T-helper 2 cell (primary cell): ENCODE measurements around the gene SEPTIN11.

Experiments
- DNase-seq, 5 experiments: peaks; one replicate each; pipeline versions ENCODE4 v3.0.0 to v3.0.0-alpha.2; 2012 to 2022
- total RNA-seq, 2 donors: gene quantifications; one replicate each; lab custom pipeline; 2026; lab: John Stamatoyannopoulos, UW

The SEPTIN11 gene
- total RNA-seq, result 52.9 to 59.9 reads per million in 2 donors

DNA sequence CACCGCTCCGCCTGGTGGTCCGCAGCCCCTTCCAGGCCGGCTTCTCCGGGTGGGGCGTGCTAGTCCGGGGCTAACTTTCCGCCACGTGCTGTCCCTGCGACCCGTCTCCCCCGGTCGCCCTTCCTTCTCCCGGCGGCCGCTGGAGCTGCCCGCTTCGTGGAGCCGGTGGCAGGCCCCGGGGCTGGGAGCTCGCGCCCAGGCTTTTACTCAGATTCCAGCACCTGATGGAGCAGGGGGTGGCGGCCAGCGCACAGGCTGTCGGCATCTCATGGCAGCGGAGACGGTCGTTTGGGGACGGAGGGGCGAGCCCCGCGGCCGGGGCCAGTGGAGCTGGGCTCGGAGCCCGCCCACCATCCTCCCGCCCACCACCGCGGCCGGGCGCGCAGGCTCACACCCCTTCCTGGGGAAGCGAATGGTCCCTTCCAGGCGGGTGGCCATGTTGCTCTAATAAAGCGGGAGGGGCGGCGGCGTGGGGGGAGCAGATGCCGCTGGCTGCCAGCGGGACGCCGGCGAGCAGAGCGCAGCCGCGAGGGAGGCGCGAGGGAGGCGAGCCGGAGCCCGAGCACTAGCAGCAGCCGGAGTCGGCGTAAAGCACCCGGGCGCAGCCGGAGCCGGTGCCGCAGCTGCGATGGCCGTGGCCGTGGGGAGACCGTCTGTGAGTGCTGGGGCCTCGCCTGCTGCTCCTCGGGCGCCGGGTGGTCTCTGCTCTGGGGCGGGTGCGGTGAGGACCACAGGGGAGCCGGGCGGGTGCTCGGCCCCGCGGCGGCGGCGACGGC, at the start of gene SEPTIN11:
SEPTIN11 (plus strand) TSS at position 477 of the 776 bp plus-strand sequence; CDS start at position 629, 152 bp downstream.
- peak; percentile 65 to 88 (median 78) for DNase-seq

DNA sequence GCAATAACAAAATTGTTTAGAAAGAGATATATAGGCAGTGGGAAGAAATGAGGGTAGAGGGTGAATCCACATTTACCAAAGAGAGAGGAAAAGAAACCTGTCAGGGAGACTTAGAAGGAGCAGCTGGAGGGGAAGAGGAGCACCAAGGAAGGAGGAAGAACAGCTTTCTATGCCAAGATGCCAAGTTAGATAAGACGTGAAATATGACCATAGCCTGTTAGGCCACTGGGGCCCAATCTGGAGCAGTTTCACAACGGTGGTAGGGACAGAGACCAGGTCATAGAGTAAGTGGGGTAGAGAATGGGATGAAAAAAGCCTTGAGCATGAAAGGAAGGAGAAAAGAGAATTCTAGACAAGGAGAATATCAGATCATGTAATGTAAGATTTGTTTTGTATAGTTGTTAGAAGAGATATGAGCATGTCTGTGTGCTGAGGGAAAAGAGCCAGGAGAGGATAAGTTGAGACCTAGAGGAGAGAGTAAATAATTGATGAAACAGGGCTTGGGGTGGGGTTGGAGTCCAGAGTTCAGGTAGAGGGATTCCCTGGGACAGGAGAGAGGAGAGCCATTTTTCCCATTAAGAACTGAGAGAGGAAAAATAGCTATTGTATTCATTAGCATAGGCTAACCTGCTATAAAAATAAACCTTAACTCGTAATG, 47.2 kb upstream of the SEPTIN11 start:
- DNase-seq, result no peak

- no peak for DNase-seq
These were observed 44.8 kb upstream of the SEPTIN11 start for GRCh38 chr4:76904646-76905190.

GRCh38 chr4:76905521-76905920, 44.0 kb upstream of the SEPTIN11 start:
- no peak for DNase-seq

- DNase-seq, result no peak
These were observed 39.8 kb upstream of the SEPTIN11 start for GRCh38 chr4:76909711-76910110.

DNA sequence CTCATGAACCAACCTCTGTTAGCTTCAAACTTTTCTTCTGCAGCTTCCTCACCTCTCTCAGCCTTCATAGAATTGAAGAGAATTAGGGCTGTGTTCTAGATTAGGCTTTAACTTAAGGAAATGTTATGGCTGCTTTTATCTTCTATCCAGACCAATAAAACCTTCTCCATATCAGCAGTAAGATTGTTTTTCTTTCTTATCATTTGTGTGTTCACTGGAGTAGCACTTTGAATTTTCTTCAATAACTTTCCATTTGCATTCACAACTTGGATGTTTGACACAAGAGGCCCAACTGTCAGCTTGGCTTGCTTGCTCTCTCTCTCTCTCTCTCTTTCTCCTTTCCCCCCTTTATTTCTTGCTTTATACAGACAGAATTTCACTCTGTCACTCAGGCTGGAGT, 28.8 kb upstream of the SEPTIN11 start:
- no peak for DNase-seq

DNA sequence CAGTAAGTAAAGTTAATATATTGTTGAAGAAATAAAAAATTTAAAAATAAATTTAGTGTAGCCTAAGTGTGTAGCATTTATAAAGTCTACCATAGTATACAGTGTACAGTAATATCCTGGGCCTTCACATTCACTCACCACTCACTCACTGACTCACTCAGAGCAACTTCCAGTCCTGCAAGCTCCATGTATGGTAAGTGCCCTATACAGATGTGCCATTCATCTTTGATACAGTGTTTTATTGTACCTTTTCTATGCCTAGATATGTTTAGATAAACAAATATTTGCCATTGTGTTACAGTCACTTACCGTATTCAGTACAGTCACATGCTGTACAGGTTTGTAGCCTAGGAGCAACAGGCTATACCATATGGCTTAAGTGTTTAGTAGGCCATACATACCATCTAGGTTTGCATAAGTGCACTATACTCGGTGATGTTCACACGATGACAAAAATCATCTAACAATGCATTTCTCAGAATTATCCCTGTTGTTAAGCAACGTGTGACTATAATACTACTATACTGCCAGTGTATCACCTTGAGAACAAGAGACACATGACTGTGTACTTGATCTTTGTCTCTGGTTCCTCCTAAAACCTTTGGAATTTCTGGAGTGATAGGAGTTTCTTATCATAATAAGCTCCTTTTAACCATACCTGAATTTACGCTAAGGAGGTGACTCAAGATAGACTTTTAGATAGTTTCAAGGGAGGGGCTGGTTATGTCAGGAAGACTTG, 25.8 kb upstream of the SEPTIN11 start:
- DNase-seq, result no peak

DNA sequence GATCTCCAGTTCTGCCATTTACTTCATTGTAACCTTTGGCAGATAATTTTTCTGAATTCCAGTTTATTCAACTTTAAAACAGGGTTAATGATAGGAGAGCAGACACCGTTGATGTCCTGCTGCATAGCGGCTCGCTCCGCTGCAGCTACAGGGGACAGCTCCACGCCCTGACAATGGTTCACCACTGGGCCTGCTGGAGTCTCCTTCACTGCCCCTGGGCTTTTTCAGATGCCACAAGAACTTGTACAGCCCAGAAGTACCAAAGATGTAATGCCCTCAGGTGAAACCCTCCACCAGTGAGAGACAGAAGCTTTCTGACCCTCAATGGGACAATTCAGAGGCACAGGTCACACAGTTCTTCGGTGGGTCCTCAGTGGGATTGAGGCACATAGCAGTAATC, 22.7 kb upstream of the SEPTIN11 start:
- no peak for DNase-seq

DNA sequence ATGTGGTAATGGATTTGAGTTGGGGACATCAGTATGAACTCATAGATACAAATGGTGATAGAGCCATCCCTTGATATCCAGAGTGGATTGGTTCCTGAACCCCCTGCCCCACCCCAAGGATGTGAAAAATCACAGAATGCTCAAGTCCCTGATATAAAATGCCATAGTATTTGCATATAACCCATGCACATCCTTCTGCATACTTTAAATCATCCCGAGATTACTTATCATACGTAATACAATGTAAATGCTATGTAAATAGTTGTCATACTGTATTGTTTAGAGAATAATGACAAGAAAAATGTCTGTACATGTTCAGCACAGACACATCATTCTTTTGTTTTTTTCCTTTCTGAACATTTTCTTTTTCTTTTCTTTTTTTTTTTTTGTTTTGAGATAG, 18.9 kb upstream of the SEPTIN11 start:
- DNase-seq, result no peak

DNA sequence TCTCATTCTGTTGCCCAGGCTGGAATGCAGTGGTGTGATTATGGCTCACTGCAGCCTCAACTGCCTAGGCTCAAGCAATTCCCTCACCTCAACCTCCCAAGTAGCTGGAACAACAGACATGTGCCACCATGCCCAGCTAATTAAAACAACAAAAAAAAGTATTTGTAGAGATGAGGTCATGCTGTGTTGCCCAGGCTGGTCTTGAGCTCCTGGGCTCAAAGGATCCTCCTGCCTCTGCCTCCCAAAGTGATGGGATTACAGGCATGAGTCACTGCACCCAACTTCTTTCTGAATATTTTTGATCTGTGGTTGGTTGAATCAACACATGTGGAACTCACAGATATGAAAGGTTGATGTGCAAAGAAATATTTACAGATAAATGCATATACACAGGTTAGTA, 18.5 kb upstream of the SEPTIN11 start:
- no peak for DNase-seq

GRCh38 chr4:76931576-76932276, 17.8 kb upstream of the SEPTIN11 start:
- DNase-seq, result no peak

- DNase-seq, result no peak
These were observed 10.4 kb upstream of the SEPTIN11 start for GRCh38 chr4:76939184-76939583.

DNA sequence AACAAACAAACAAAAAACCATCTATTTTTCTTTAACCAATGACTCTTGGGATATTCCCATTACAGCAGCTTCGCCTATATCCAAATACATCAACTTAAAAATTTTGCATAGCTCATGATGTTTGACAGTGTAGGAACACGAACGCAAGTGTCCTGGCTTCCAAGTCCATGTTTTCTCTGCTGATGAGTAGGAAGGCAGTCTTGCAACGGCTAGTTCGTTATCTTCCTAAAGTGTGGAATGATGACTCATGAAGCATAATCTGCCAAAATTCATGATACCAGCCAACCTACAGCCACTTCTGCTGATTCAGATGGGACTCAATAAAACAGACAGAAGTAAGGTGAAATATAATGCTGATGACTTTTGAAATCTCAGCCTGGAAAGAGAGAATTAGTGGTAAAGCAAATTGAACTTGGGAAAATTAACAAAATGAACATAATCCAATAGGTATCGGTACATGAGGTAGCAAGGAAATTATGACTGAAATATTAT, 6.4 kb upstream of the SEPTIN11 start:
- no peak for DNase-seq

DNA sequence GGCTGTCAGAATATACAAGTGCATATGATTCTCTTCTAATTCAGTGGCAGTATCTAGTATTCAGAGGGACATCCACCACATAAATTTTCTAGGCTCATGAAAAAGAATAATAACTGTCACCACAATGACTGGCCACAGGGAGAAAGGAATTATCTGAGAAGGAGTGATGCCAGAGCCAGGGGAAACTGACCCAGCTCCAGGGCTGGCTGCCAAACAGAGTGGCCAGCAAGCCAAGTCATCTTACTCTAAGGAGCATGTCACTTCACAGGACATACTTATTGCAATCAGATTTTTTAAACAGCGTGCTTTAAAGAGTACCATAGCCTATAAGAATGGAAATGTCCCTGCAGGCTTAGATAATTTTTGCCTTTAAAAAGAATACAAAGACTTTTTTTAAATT, 5.8 kb upstream of the SEPTIN11 start:
- no peak for DNase-seq

DNA sequence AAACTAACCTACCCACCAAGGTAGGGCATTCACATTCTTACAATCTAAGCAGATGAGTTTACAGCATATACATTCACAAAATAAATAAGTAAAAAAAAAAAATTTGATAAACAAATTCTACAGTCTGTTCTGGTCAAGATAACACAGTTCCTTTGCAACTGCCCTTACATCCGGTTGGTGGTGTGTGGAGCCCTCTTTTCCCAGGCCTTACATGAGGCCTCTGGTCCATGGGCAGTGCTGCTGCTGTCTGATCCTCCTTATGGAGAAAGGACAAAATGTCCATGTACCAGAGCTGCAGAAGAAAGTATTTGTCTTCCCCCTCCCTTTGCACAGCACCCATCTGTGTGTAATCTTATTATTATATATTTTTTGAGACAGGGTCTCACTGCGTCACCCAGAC, 2.2 kb upstream of the SEPTIN11 start:
- DNase-seq, result no peak

GRCh38 chr4:76948443-76949275, 893 bp upstream of the SEPTIN11 start:
- peak; percentile 35 to 75 (median 63) for DNase-seq

GRCh38 chr4:76950052-76950955, 752 bp downstream of the SEPTIN11 start:
- DNase-seq, result peak; percentile 23 to 48 (median 39)

- peak in 1 of 5 experiments; percentile 2 for DNase-seq
These were observed 1.6 kb downstream of the SEPTIN11 start for GRCh38 chr4:76950956-76951671.

- DNase-seq, result no peak
These were observed 2.1 kb downstream of the SEPTIN11 start for GRCh38 chr4:76951672-76952010.

- no peak for DNase-seq
These were observed 2.5 kb downstream of the SEPTIN11 start for GRCh38 chr4:76952071-76952470.
